Measurements from ENCODE around the gene TBX21. TPM values are rescaled to one million over a fixed set of nuclear protein-coding genes. Genes with fewer than 3 reads are reported as not detected.

The TBX21 gene
- 2.5 TPM for polyA plus RNA-seq (2012; ENCODE audit: insufficient read depth, insufficient read length)

GRCh38 chr17:47733047-47733673 is at the start of gene TBX21:
Gene TBX21 (plus strand): TSS chr17:47733236. CDS start chr17:47733455, 219 bp downstream.
- DNase-seq (ENCODE audit: low read depth, low spot score), result peak; percentile 84
- H3K4me3 ChIP-seq (ENCODE audit: low read length), result peak within 1 kb of the TSS; percentile 41

- no peak overlapping the region for H3K4me3 ChIP-seq (ENCODE audit: low read length)
- DNase-seq (ENCODE audit: low read depth, low spot score), result no peak
Measured at GRCh38 chr17:47684025-47684424, 49.0 kb upstream of the TBX21 start.

- no peak for DNase-seq (ENCODE audit: low read depth, low spot score)
- H3K4me3 ChIP-seq (ENCODE audit: low read length), result no peak overlapping the region
Measured at GRCh38 chr17:47684535-47685193, 48.4 kb upstream of the TBX21 start.

- no peak for DNase-seq (ENCODE audit: low read depth, low spot score)
- no peak overlapping the region for H3K4me3 ChIP-seq (ENCODE audit: low read length)
Measured at GRCh38 chr17:47685556-47686275, 47.3 kb upstream of the TBX21 start.

- DNase-seq (ENCODE audit: low read depth, low spot score), result no peak
Measured at GRCh38 chr17:47686276-47686635, 46.8 kb upstream of the TBX21 start.

GRCh38 chr17:47686664-47687327 is 46.2 kb upstream of the TBX21 start:
- H3K4me3 ChIP-seq (ENCODE audit: low read length), result no peak overlapping the region
- DNase-seq (ENCODE audit: low read depth, low spot score), result no peak

More at GRCh38 chr17:47686276-47686635, 46.8 kb upstream of the TBX21 start:
- no peak overlapping the region for H3K4me3 ChIP-seq (ENCODE audit: low read length)

GRCh38 chr17:47687328-47687690 is 45.7 kb upstream of the TBX21 start:
- no peak overlapping the region for H3K4me3 ChIP-seq (ENCODE audit: low read length)
- no peak for DNase-seq (ENCODE audit: low read depth, low spot score)

- H3K4me3 ChIP-seq (ENCODE audit: low read length), result no peak overlapping the region
- DNase-seq (ENCODE audit: low read depth, low spot score), result no peak
Measured at GRCh38 chr17:47687748-47688147, 45.3 kb upstream of the TBX21 start.

- no peak for DNase-seq (ENCODE audit: low read depth, low spot score)
- no peak overlapping the region for H3K4me3 ChIP-seq (ENCODE audit: low read length)
Measured at GRCh38 chr17:47690121-47690520, 42.9 kb upstream of the TBX21 start.

- H3K4me3 ChIP-seq (ENCODE audit: low read length), result no peak overlapping the region
- DNase-seq (ENCODE audit: low read depth, low spot score), result no peak
Measured at GRCh38 chr17:47692137-47692894, 40.7 kb upstream of the TBX21 start.

GRCh38 chr17:47692895-47693730 is 39.9 kb upstream of the TBX21 start:
- no peak for DNase-seq (ENCODE audit: low read depth, low spot score)
- peak overlapping the region; percentile 58 for H3K4me3 ChIP-seq (ENCODE audit: low read length)

- H3K4me3 ChIP-seq (ENCODE audit: low read length), result peak within 1 kb of the TSS; percentile 58
- DNase-seq (ENCODE audit: low read depth, low spot score), result no peak
Measured at GRCh38 chr17:47693731-47694580, 39.1 kb upstream of the TBX21 start, which contains the start of gene TBKBP1. Gene TBKBP1 (plus strand): TSS chr17:47694161. CDS start chr17:47696113, 1,952 bp downstream.

GRCh38 chr17:47694581-47695428 is 38.2 kb upstream of the TBX21 start:
- DNase-seq (ENCODE audit: low read depth, low spot score), result no peak
- peak overlapping the region; percentile 58 for H3K4me3 ChIP-seq (ENCODE audit: low read length)

GRCh38 chr17:47695429-47696376 is 37.3 kb upstream of the TBX21 start:
- no peak overlapping the region for H3K4me3 ChIP-seq (ENCODE audit: low read length)

More at GRCh38 chr17:47695429-47696376, 37.3 kb upstream of the TBX21 start:
- DNase-seq (ENCODE audit: low read depth, low spot score), result no peak

All from Jurkat, Clone E6-1 (cell line).